ENCODE results near the gene SYAP1.

GRCh38 chrX:16696956-16697355, 22.5 kb upstream of the SYAP1 start:
- TF ChIP-seq CTCF (IDR thresholded peaks at IDR 0.05) (no peak), EP300 (IDR thresholded peaks at IDR 0.05) (no peak), POLR2A (IDR thresholded peaks at IDR 0.05) (no peak)
